NCI-H2081 treated with DMSO at 0.1 percent for 48 hours (cell line): Measurements from ENCODE around the gene OTUB1.
"Not testable (repeated sequence)": the region's sequence is repeated elsewhere in the genome, so short reads cannot be mapped to it uniquely, and the experiment has no call there.

ENCODE experiments used
- DNase-seq: peaks from one replicate; lab custom pipeline; 2025; lab: John Stamatoyannopoulos, UW

The OTUB1 gene

DNA sequence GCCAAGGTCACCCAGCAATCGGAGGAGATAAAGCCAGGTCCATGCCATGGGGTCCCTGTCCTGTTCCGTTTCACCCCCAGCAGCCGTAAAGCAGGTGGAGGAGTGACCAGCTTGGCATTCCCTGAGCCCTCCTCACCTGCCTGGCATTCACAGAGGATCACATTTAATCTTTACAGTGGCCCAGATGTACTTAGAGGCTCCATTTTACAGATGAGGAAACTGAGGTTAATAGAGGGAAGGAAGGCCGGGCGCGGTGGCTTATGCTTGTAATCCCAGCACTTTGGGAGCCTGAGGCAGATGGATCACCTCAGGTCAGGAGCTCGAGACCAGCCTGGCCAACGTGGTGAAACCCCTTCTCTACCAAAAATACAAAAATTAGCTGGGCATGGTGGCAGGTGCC lies 61.1 kb downstream of the OTUB1 start:
- not testable (repeated sequence) for DNase-seq
